Measurements from ENCODE around the gene MMP3. TPM values are rescaled to one million over a fixed set of nuclear protein-coding genes. Genes with fewer than 3 reads are reported as not detected.

MMP3 gene
- polyA plus RNA-seq (2013, experiment 1 of 2): 2.7 TPM
- 2.9 TPM for polyA plus RNA-seq (2013, experiment 2 of 2)

GRCh38 chr11:102843489-102843888 is at the start of gene MMP3:
Gene MMP3 (minus strand): TSS chr11:102843609. CDS start chr11:102843546, 63 bp downstream.
- Histone ChIP-seq H3K27me3 (ENCODE audit: control insufficient read depth in 1 of 2, insufficient read depth in 1 of 2, low read length in 2 of 2) (no peaks in the 10 kb centered on the region), H2AK5ac (ENCODE audit: low read length, severe bottlenecking) (no peak within 1 kb of the TSS), H3K4me2 (ENCODE audit: low read length, poor library complexity, severe bottlenecking) (no peak within 1 kb of the TSS), H2AFZ (ENCODE audit: low read depth, low read length) (no peak within 1 kb of the TSS), H3K4me3 (ENCODE audit: insufficient read depth in 1 of 2, low read depth in 1 of 2, low read length in 2 of 2) (no peak within 1 kb of the TSS), H2BK15ac (ENCODE audit: low read depth, poor library complexity, severe bottlenecking) (no peak within 1 kb of the TSS), H3K14ac (ENCODE audit: low read length in 2 of 2) (peak within 1 kb of the TSS in 1 of 2 experiments; percentile 59), H2BK5ac (ENCODE audit: low read depth, low read length, poor library complexity, severe bottlenecking) (no peak within 1 kb of the TSS), H2BK12ac (ENCODE audit: low read length in 2 of 2) (peak within 1 kb of the TSS; percentile 15 to 61), H3K4ac (ENCODE audit: low read depth in 1 of 2, low read length in 2 of 2) (no peak within 1 kb of the TSS), H3K9me3 (ENCODE audit: control insufficient read depth, low read length) (no peaks in the 10 kb centered on the region), H4K8ac (ENCODE audit: low read length) (peak within 1 kb of the TSS; percentile 35), H3K79me1 (replicated peaks; ENCODE audit: low read length, poor library complexity, severe bottlenecking) (no peaks in the 10 kb centered on the region), H3K4me1 (ENCODE audit: control insufficient read depth, insufficient read depth, low read depth, low read length) (no peaks in the 10 kb centered on the region), H3K23ac (ENCODE audit: low read length in 2 of 2) (no peak within 1 kb of the TSS), H2BK120ac (ENCODE audit: low read depth, low read length) (no peak within 1 kb of the TSS), H3K18ac (ENCODE audit: low read depth in 1 of 2, low read length in 2 of 2) (no peak within 1 kb of the TSS), H3K9ac (ENCODE audit: low read length) (no peak within 1 kb of the TSS), H4K91ac (ENCODE audit: low read length) (peak within 1 kb of the TSS; percentile 61), H3K27ac (ENCODE audit: low read length, poor library complexity, severe bottlenecking) (no peak within 1 kb of the TSS), H3K36me3 (ENCODE audit: control insufficient read depth in 1 of 2, insufficient read depth in 2 of 2, low read depth in 1 of 2, low read length in 2 of 2) (no peaks in the 10 kb centered on the region)
- peak; percentile 37 for DNase-seq
- 43% methylated on average over 4 of the region's 4 CpGs for WGBS

GRCh38 chr11:102891736-102892135 is 48.3 kb upstream of the MMP3 start:
- Histone ChIP-seq H3K4ac (ENCODE audit: low read depth in 1 of 2, low read length in 2 of 2) (no peak overlapping the region), H4K91ac (ENCODE audit: low read length) (no peak overlapping the region), H2BK15ac (ENCODE audit: low read depth, poor library complexity, severe bottlenecking) (no peak overlapping the region), H2BK12ac (ENCODE audit: low read length in 2 of 2) (no peak overlapping the region), H2AFZ (ENCODE audit: low read depth, low read length) (no peak overlapping the region), H3K23ac (ENCODE audit: low read length in 2 of 2) (no peak overlapping the region), H3K9ac (ENCODE audit: low read length) (no peak overlapping the region), H3K4me2 (ENCODE audit: low read length, poor library complexity, severe bottlenecking) (no peak overlapping the region), H3K79me1 (replicated peaks; ENCODE audit: low read length, poor library complexity, severe bottlenecking) (no peaks in the 10 kb centered on the region), H3K27ac (ENCODE audit: low read length, poor library complexity, severe bottlenecking) (no peak overlapping the region), H2BK120ac (ENCODE audit: low read depth, low read length) (no peak overlapping the region), H3K4me1 (ENCODE audit: control insufficient read depth, insufficient read depth, low read depth, low read length) (no peaks in the 10 kb centered on the region), H2AK5ac (ENCODE audit: low read length, severe bottlenecking) (no peak overlapping the region), H2BK5ac (ENCODE audit: low read depth, low read length, poor library complexity, severe bottlenecking) (no peak overlapping the region), H3K4me3 (ENCODE audit: insufficient read depth in 1 of 2, low read depth in 1 of 2, low read length in 2 of 2) (no peak overlapping the region), H3K18ac (ENCODE audit: low read depth in 1 of 2, low read length in 2 of 2) (no peak overlapping the region), H4K8ac (ENCODE audit: low read length) (no peak overlapping the region), H3K27me3 (ENCODE audit: control insufficient read depth in 1 of 2, insufficient read depth in 1 of 2, low read length in 2 of 2) (peaks cover 3 to 16% of the 10 kb centered on the region in 2 experiments), H3K9me3 (ENCODE audit: control insufficient read depth, low read length) (no peaks in the 10 kb centered on the region), H3K36me3 (ENCODE audit: control insufficient read depth in 1 of 2, insufficient read depth in 2 of 2, low read depth in 1 of 2, low read length in 2 of 2) (no peaks in the 10 kb centered on the region), H3K14ac (ENCODE audit: low read length in 2 of 2) (no peak overlapping the region)
- DNase-seq: no peak
- no CpG with 5 or more reads among the region's 1 CpG for WGBS

- Histone ChIP-seq H3K36me3 (ENCODE audit: control insufficient read depth in 1 of 2, insufficient read depth in 2 of 2, low read depth in 1 of 2, low read length in 2 of 2) (no peaks in the 10 kb centered on the region), H3K27me3 (ENCODE audit: control insufficient read depth in 1 of 2, insufficient read depth in 1 of 2, low read length in 2 of 2) (peaks cover 3 to 16% of the 10 kb centered on the region in 2 experiments), H2AK5ac (ENCODE audit: low read length, severe bottlenecking) (no peak overlapping the region), H2BK15ac (ENCODE audit: low read depth, poor library complexity, severe bottlenecking) (no peak overlapping the region), H3K4me2 (ENCODE audit: low read length, poor library complexity, severe bottlenecking) (no peak overlapping the region), H4K91ac (ENCODE audit: low read length) (no peak overlapping the region), H3K9ac (ENCODE audit: low read length) (no peak overlapping the region), H4K8ac (ENCODE audit: low read length) (no peak overlapping the region), H2BK5ac (ENCODE audit: low read depth, low read length, poor library complexity, severe bottlenecking) (no peak overlapping the region), H3K79me1 (replicated peaks; ENCODE audit: low read length, poor library complexity, severe bottlenecking) (no peaks in the 10 kb centered on the region), H3K4ac (ENCODE audit: low read depth in 1 of 2, low read length in 2 of 2) (no peak overlapping the region), H3K23ac (ENCODE audit: low read length in 2 of 2) (no peak overlapping the region), H2BK120ac (ENCODE audit: low read depth, low read length) (no peak overlapping the region), H3K14ac (ENCODE audit: low read length in 2 of 2) (no peak overlapping the region), H2AFZ (ENCODE audit: low read depth, low read length) (no peak overlapping the region), H3K27ac (ENCODE audit: low read length, poor library complexity, severe bottlenecking) (no peak overlapping the region), H3K18ac (ENCODE audit: low read depth in 1 of 2, low read length in 2 of 2) (no peak overlapping the region), H3K4me1 (ENCODE audit: control insufficient read depth, insufficient read depth, low read depth, low read length) (no peaks in the 10 kb centered on the region), H2BK12ac (ENCODE audit: low read length in 2 of 2) (no peak overlapping the region), H3K9me3 (ENCODE audit: control insufficient read depth, low read length) (no peaks in the 10 kb centered on the region), H3K4me3 (ENCODE audit: insufficient read depth in 1 of 2, low read depth in 1 of 2, low read length in 2 of 2) (no peak overlapping the region)
- no peak for DNase-seq
- WGBS: 98% methylated on average over 6 of the region's 6 CpGs
Measured at GRCh38 chr11:102886999-102887398, 43.6 kb upstream of the MMP3 start.

GRCh38 chr11:102883141-102883540 is 39.7 kb upstream of the MMP3 start:
- no peak overlapping the region for H3K18ac ChIP-seq (ENCODE audit: low read depth in 1 of 2, low read length in 2 of 2)
- 89% methylated on average over 2 of the region's 3 CpGs for WGBS

More at GRCh38 chr11:102883141-102883540, 39.7 kb upstream of the MMP3 start:
- H3K4me2 ChIP-seq (ENCODE audit: low read length, poor library complexity, severe bottlenecking): no peak overlapping the region
- H3K36me3 ChIP-seq (ENCODE audit: control insufficient read depth in 1 of 2, insufficient read depth in 2 of 2, low read depth in 1 of 2, low read length in 2 of 2): no peaks in the 10 kb centered on the region
- no peak overlapping the region for H3K4me3 ChIP-seq (ENCODE audit: insufficient read depth in 1 of 2, low read depth in 1 of 2, low read length in 2 of 2)
- H3K27me3 ChIP-seq (ENCODE audit: control insufficient read depth in 1 of 2, insufficient read depth in 1 of 2, low read length in 2 of 2): no peaks in the 10 kb centered on the region
- H3K9me3 ChIP-seq (ENCODE audit: control insufficient read depth, low read length): no peaks in the 10 kb centered on the region
- no peak overlapping the region for H2BK120ac ChIP-seq (ENCODE audit: low read depth, low read length)
- no peak overlapping the region for H2BK15ac ChIP-seq (ENCODE audit: low read depth, poor library complexity, severe bottlenecking)
- no peak overlapping the region for H2AK5ac ChIP-seq (ENCODE audit: low read length, severe bottlenecking)
- no peak overlapping the region for H4K91ac ChIP-seq (ENCODE audit: low read length)
- no peak overlapping the region for H3K14ac ChIP-seq (ENCODE audit: low read length in 2 of 2)
- H3K9ac ChIP-seq (ENCODE audit: low read length): peak overlapping the region; percentile 68
- no peak overlapping the region for H2BK12ac ChIP-seq (ENCODE audit: low read length in 2 of 2)
- no peak overlapping the region for H4K8ac ChIP-seq (ENCODE audit: low read length)
- H3K23ac ChIP-seq (ENCODE audit: low read length in 2 of 2): no peak overlapping the region
- no peak overlapping the region for H2AFZ ChIP-seq (ENCODE audit: low read depth, low read length)
- no peaks in the 10 kb centered on the region for H3K4me1 ChIP-seq (ENCODE audit: control insufficient read depth, insufficient read depth, low read depth, low read length)
- H3K79me1 ChIP-seq (replicated peaks; ENCODE audit: low read length, poor library complexity, severe bottlenecking): no peaks in the 10 kb centered on the region
- H3K4ac ChIP-seq (ENCODE audit: low read depth in 1 of 2, low read length in 2 of 2): no peak overlapping the region
- H3K27ac ChIP-seq (ENCODE audit: low read length, poor library complexity, severe bottlenecking): no peak overlapping the region
- no peak overlapping the region for H2BK5ac ChIP-seq (ENCODE audit: low read depth, low read length, poor library complexity, severe bottlenecking)
- no peak for DNase-seq
